T-helper 2 cell treated with Interferon-gamma antibody and Interleukin-4, amounts not matched to agents 100 ng/mL and 5 ng/mL, for 36 hours (primary cell): ENCODE data around the gene GGT7. TPM values are rescaled to one million over a fixed set of nuclear protein-coding genes. Genes with fewer than 3 reads are reported as not detected.
"Not testable (repeated sequence)": the region's sequence is repeated elsewhere in the genome, so short reads cannot be mapped to it uniquely, and the experiment has no call there.

Experiments used
- intact Hi-C: fragments of 100-400 bp; cut with micrococcal nuclease; formaldehyde crosslinking; loops from one replicate; pipeline ENCODE4 v1.15.1; 2023
- total RNA-seq: library from RNA; stranded (reverse); gene quantifications from 2 replicates; pipeline ENCODE4 v1.2.3, GENCODE V29; 2022

The GGT7 gene
- total RNA-seq, 1 donor from 2014 or later: 10.2 TPM

DNA sequence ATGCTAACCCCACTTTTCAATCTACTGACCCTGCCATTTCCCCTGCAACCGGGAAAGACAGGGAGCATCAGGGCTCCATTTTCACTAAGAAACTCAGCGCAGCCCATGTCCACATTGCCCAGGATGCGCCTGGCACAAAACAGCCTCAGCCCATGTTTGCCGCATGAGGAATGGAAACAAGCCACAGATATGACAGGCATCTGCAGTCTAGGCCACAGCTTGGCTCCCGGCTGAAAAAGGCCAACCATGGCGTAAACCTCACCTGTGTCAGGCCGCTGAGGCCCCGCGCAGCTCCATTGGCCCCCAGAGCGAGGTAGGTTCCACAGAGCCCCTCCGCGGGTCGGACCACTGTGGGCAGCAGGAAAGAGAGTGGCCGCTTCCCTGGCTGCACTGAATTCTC, 21.7 kb downstream of the GGT7 start:
- intact Hi-C loops: no loop called here

DNA sequence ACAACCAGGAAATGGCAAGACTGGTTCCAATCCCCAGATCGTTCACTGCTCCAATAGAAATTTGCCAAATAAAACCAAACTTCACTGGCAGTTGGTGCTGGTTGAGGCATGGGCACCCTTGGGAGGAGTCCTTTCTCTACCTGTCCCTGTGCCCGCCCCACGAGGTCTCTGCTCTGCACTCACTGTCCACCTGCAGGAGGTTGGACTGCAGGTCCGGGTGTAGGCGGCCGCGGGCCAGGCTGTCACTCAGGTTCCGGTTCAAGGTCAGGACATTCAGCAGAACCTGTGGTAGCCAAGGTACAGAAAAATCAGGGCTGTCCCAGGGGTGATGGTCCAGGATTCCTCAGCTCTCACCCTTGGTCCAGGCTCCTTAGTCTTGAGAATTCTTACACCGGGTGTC, 22.9 kb downstream of the GGT7 start:
- intact Hi-C loops: no loop called here

DNA sequence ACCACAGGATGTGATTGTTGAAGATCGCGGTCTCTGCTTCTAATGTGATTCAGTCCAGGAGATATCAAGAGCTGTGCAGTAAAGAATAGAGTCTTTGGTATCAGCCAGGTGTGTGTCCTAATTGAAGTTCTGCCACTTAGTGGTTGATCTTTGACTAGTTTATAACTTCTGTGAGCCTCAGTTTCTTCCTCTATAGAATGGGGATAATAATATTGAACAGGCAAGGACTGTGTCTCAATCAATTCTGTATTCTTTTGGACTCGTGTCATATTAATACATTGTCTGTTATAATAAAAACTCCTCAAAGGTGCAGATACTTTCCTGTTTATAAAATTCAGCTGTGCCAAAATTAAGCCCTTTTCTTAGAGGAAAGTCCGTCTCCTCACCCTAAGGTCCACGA, 24.1 kb downstream of the GGT7 start:
- intact Hi-C loops: no loop called here

DNA sequence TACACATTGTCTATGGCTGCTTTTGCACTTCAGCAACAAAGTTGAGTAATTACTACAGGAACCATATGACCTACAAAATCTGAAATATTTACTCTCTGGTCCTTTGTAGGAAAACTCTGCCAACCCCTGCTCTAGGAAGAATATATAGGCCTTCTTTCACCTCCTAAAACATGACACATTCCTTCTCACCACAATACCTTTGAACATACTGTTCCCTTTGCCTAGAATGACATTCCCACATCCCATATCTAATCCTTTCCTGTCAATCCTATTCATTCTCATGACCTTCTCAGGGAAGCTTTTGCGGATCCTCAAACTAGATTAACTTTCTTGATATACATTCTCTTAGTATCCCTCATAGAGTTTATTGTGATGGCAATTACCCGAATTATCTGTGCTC, 29.2 kb downstream of the GGT7 start:
- intact Hi-C loops: no loop called here

DNA sequence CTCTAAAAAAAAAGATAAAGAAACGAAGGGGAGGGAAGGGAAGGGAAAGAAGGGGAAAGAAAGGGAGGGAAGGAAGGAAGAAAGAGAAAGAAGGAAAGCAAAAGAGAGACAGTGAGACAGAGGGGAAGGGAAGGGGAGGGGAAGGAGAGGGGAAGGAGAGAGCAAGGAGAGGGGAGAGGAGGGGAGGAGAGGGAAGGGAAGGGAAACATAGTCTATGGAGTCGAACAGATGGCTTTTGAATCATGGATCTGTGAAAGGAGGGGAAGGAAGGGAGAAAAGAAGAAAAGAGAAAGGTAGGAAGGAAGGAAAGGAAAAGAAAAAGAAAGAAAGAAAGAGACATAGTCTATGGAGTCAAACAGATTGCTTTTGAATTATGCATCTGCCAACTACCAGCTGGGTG, 30.5 kb downstream of the GGT7 start:
- intact Hi-C loops: no loop called here

DNA sequence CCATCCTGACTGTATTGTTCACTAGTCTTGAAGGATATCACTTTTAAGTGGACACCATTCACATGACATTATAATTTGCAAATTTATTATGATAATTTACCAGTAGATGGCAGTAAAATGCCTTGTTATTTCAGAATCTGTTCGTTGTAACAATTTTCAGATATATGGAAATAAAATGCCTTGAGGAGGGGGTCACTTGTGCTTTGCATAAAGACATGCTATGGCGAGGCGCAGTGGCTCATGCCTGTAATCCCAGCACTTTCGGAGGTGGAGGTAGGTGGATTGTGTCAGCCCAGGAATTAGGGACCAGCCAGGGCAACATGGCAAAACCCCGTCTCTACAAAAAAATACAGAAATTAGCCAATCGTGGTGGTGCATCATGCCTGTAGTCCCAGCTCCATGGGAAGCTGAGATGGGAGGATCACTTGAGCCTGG, 38.2 kb downstream of the GGT7 start:
- intact Hi-C loops: loop anchor here (5.0 kb wide), 2 partner anchors 373 to 613 kb away; no protein-coding TSS in a partner anchor

DNA sequence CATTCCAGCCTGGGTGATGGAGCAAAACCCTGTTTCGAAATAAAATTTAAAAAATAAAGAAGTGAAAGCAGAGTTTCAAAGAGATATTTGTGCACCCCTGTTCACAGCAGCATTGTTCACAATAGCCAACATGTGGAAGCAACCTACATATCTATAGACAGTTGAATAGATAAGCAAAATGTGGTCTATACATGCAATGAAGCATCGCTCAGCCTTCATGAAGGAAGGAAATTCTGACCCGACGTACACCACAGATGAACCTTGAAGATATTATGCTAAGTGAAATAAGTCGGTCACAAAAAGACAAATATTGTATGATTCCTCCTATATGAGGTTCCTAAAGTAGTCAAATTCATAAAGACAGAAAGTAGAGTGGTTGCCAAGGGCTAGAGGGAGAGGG, 40.7 kb downstream of the GGT7 start:
- intact Hi-C loops: loop anchor here (5.0 kb wide), 2 partner anchors 375 to 615 kb away; no protein-coding TSS in a partner anchor

DNA sequence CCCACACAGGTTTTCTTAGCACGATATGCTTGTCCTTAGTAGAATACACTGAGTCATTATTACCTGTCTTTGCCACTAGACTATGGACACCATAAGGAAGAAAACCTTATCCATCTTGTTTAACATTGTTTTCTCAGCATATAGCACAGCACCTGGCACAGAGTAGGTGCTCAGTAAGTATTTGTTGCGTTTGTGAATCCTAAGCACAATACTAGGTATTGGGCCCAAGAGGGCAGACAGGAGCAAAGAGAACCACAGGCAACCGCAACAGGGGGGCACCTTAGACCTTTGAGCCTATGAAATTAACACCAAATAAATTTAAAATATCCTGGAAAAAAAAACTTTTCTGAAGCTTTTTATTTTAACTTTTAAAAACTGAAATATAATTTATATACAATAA, 43.5 kb downstream of the GGT7 start:
- intact Hi-C loops: loop anchor here (5.0 kb wide), 1 partner anchor 263 kb away; the partner anchor contains the start of gene TRPC4AP

DNA sequence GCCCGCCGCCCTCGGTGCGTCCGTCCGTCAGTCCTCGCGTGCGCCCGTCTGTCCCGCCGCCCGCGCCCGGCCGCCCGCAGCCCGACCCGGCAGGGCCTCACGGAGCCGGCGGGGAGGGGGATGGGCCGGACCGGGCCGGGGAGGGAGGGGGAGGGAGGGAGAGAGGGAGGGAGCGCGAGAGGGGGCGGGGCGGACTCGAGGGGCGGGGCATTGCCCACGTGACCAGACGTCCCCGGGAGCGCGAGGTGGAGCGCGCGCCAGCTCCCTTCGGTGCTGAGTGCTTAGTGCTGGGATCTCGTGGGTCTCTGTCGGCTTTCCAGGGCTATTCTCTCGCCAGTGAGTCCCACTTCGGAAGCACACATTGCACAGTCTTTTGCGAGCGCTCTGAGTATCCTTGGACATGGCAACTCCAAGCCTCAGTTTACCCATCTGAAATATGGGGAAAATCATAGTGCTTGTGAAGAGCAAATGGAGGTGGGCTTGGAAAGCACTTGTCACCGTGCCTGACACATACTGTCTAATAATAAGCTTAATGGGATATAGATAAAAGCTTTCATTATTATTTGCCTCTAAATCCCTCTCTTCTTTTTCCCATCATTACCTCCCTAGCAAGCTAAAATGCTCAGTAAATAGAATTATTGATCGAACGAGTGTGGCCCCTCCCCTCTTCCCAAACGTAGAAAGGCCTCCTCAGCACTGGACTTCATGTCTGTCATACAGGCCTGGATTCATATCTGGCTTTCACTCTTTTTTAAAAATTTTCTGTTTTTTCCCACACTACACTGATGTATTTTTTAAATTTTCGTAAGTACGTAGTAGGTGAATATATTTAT, 46.9 kb downstream of the GGT7 start, which contains the start of gene NCOA6:
TSS of gene NCOA6 (minus strand) at position 122 of the 833 bp plus-strand sequence. CDS start 43,296 bp downstream, outside the sequence.
- intact Hi-C loops: loop anchor here (2.0 to 5.0 kb wide), 3 partner anchors 49 to 267 kb away; partner anchors contain the start of genes GSS, MYH7B and TRPC4AP

DNA sequence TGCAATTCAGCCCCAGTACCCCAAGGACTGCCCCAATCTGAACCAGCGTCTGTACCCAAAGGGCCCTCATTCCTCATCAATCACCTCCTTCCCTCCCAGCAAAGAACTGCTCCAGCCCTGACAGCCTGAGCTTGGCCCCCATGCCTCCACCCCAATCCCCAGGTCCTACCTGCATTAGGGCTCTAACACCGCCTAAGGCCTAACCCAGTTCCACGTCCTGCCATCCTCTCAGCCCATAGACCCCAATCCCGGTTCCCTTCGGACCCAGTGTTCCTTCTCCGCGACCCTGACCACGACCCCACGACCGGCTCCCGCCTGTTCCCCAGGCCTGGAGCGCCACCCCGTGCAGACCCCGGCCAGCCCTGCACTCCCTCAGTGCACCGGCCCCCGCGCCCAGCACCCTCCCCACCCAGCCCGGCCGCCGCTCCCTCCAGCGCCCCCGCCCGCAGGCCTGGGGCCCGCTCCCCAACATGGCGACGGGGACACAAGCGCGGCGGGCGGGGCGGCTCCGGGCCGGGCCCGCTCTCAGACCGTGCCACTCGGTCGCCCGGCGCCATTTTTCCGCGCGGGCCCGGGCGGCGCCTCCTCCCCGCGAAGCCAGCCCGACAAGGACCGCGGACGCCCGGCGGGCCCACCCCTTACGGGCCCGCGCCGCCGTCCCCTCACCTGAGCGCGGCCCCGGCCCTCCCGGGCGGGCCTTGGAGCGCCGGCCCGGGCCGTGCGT, 47.7 kb downstream of the GGT7 start:
- intact Hi-C loops: loop anchor here (2.0 to 5.0 kb wide), 3 partner anchors 50 to 267 kb away; partner anchors contain the start of genes GSS, MYH7B and TRPC4AP

DNA sequence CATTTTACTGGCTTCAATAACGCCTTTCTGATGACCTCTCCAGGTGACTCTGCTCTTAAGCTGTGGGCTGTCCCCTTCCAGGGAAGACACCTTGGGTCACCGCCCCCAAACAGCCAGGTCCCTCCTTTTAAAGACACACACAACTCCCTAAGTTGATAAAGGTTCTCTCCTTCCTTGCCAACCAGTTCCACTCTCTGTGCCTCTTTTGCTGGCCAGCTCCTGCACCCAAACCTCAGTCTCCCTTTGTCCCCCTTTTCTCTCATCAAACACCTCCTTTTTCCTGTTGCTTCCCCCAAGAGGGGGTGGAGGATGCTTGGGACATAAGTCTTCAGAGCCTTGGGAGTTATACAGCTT, 48.2 kb downstream of the GGT7 start:
- intact Hi-C loops: loop anchor here (2.0 kb wide), 2 partner anchors 50 to 130 kb away; partner anchors contain the start of genes GSS and MYH7B

DNA sequence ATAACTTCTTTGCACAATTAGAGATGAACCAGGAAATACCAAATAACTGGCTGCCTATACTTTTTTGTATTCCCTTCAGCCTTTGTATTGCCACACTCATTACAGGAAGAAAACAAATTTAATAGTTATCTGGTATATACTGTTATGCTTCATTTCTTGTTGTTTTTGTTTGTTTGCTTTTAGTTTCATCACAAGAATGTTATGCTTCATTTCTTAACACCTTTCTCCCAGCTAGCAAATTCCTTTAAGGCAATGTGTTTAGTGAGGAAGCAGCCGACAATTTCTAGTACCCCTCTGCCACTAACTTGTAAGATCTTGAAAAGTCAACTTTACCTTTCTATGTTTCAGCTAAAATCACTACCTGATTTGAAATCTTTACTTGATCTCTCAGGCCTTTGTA, 48.6 kb downstream of the GGT7 start:
- intact Hi-C loops: loop anchor here (2.0 kb wide), 2 partner anchors 51 to 131 kb away; partner anchors contain the start of genes GSS and MYH7B

DNA sequence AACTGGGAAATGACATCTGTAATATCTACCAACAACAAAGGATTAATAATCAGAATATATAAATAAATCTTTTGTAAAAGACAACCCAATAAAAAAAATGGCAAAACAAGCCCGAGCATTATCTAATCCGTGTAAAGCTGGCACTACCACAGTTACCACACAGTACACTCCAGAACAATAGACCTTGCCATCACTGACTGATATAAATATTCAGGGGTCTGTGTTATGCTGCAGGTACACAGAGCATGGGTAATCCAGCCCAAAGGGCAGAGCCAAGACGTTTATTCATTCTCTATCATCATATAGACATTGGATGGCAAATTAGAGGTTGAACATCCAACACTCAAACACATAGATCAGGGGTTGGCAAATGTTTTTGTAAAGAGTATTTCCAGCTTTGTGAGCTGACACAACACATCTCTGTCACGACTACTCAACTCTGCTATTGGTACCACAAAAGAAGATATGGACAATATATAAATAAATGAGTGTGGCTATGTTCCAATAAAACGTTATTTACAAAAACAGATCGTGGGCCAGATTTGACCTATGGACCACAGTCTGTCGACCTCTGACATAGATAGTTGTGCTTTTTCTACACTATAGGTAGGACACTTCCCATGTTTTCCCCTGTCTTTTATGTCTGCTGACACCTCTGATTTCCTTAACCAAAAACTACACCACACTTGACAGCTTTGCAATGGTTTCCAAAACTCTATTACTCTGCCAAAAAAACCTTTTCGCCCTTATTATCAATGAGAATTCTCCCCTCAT, 51.7 kb downstream of the GGT7 start:
- intact Hi-C loops: no loop called here

DNA sequence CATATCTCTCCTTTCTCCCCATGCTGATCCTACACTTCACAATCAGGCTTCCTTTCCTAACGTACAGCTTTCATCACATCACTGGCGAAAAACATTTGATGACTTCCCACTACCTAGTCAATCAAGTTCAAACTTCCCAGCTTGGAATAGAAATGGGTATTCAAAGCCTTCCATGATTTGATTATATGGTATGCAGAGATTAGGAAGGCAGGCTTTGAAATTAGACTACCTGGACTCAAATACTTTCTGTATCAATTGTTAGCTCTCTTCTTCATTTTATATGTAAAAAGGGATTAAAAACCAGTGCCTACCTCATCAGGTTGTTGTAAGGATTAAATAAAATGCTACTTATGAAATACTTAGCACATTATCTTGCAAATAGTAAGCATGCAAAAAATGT, 54.9 kb downstream of the GGT7 start:
- intact Hi-C loops: no loop called here

DNA sequence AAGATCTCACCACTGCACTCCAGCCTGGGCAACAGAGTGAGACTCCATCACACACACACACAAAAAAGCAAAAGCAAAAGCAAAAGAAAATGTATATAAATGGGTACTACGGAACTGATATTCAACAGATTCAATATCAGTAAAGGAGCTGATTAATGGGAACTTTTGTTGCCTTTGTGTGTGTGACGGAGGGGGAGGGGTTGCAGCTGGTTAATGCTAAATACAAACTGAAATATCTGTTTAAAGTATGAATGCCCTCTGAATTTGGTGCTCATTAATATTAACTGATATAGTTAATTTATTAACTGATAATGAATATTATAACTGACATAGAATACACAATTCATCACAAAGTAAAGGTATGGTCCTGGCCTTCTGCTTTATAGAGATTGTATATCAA, 55.6 kb downstream of the GGT7 start:
- intact Hi-C loops: no loop called here

DNA sequence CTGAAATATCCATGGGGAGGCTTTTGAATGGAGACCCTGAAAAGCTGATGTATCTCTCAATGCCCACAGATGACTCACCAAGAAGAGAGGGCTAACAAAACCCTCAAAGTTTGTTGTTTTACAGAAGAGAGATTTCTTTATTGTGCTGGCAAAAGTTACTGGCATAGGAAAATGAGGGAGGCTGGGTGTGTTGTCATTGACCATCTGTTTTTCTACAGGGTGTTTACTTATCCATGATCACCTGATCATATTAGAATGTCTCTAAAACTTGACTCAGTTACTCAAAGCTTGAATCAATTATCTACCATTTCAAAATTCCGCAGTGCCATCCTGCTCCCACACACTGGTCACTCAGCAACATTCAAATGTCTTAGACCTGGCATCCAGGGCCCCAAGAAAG, 57.0 kb downstream of the GGT7 start:
- intact Hi-C loops: no loop called here

DNA sequence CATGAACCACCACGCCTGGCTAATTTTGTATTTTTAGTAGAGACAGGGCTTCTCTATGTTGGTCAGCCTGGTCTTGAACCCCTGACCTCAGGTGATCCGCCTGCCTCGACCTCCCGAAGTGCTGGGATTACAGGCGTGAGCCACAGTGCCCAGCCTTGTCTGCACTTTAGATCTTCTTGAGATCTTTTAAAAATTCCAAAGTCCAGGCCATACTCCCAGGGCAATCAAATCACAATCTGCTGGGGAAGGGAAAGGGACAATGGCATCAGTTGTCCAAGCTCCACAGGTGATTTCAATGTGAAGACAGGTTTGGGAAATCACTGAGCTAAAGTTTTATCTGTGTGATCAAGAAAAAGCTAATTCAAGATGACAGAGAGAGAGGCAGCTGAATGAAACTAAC, 64.1 kb downstream of the GGT7 start:
- intact Hi-C loops: no loop called here

DNA sequence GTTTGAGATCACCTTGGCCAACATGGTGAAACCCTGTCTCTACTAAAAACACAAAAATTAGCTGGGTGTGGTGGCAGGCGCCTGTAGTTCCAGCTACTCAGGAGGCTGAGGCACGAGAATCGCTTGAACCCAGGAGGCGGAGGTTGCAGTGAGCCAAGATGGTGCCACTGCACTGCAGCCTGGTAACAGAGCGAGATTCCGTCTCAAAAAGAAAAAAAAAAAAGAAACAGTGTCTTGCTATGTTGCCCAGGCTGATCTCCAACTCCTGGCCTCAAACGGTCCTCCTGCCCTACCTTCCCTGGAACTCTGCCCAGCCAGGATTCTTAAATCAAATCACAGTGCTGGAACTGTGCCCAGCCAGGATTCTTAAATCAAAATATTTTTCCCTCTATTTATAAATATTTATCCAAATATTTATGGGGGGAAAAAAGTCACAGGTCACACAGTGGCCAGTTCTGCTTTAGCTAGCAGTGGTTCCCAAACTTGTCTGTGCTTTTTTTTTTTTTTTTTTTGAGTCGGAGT, 64.7 kb downstream of the GGT7 start:
- intact Hi-C loops: not testable (repeated sequence)

DNA sequence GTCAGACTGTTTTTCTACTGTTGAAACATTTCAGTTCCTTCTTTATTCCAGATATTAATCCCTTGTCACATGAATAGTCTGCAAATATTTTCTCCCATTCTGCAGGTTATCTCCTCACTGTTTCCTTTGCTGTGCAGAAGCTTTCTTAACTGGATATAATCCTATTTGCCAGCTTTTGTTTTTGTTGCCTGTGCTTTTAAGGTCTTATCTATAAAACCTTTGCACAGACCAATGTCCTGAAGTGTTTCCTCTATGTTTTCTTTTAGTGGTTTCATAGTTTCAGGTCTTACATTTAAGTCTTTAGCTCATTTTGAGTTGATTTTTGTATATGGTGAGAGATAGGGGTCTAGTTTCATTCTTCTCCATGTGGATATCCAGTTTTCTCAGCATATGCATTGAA, 66.4 kb downstream of the GGT7 start:
- intact Hi-C loops: no loop called here

DNA sequence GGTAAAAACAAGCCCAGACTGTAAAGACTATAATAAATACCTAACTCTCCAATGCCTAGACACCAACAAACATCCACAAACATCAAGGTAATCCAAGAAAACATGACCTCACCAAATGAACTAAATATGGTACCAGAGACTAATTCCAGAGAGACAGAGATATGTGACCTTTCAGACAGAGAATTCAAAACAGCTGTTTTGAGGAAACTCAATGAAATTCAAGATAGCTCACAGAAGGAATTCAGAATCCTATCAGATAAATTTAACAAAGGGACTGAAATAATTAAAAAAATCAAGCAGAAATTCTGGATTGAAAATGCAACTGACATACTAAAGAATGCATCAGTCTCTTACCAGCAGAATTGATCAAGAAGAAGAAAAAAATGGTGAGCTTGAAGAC, 73.8 kb downstream of the GGT7 start:
- intact Hi-C loops: no loop called here

DNA sequence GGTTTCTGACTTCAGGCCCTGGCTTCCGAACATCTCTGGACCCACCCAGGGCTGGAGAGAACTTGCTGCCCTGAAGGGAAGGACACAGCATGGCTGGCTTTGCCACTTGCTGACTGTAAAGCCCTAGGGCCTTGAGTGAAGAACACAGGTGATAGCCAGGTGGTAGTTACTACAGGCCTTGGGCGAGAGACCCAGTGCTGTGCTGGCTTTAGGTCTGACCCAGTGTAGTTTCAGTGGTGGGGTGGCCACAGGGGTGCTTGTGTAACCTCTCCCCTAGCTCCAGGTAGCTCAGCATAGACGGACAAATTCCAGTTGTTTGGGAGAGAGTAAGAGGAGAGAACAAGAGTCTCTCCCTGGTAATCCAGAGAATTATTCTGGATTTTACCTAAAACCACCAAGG, 74.3 kb downstream of the GGT7 start:
- intact Hi-C loops: no loop called here
